H1 (cell line): ENCODE data around the gene ETV7. TPM values are rescaled to one million over a fixed set of nuclear protein-coding genes. Genes with fewer than 3 reads are reported as not detected.

Experiments
- EP300 ChIP-seq, 2 experiments: IDR thresholded peaks; 1 replicate in 1 of 2; 2 replicates in 1 of 2; pipeline ENCODE4 v1.6.1; 2011 to 2012; ENCODE audit warnings: low read depth in 2 of 2, low read length in 2 of 2, mild to moderate bottlenecking in 2 of 2, borderline replicate concordance in 1 of 2, inconsistent platforms in 1 of 2, moderate library complexity in 1 of 2
- PHF8 ChIP-seq: fragments of 200-600 bp; sonication (generic); conservative IDR thresholded peaks from 2 replicates; pipeline ENCODE4 v1.7.1; 2012; ENCODE audit warnings: low read depth, mild to moderate bottlenecking, inconsistent platforms, low read length, moderate library complexity
- RAD21 ChIP-seq, 2 experiments: IDR thresholded peaks in 1 of 2; conservative IDR thresholded peaks in 1 of 2; 2 replicates each; pipeline ENCODE4 v1.6.1; 2011; ENCODE audit warnings: low read depth in 2 of 2, low read length in 2 of 2, improper control_type of control experiment in 1 of 2, inconsistent platforms in 1 of 2, mild to moderate bottlenecking in 1 of 2, moderate library complexity in 1 of 2
- SP1 ChIP-seq: IDR thresholded peaks from 2 replicates; pipeline ENCODE4 v1.6.1; 2011; ENCODE audit warnings: low read depth, low read length
- SP4 ChIP-seq: IDR thresholded peaks from 2 replicates; pipeline ENCODE4 v1.6.1; 2012; ENCODE audit warnings: low read length, inconsistent platforms
- polyA plus RNA-seq, 7 experiments: library from polyadenylated mRNA; depleted of rRNA in 3 of 7; stranded (reverse) in 5 of 7; unstranded in 2 of 7; fragments of >200 nt in 5 of 7; fragments of 200-250 nt in 2 of 7; gene quantifications; 1 replicate in 5 of 7; 2 replicates in 1 of 7; 4 replicates in 1 of 7; pipeline versions ENCODE4 v1.2.1 to v1.2.3, GENCODE V29; 2011 to 2013; ENCODE audit warnings: missing spikeins in 2 of 7, mixed read lengths in 2 of 7
- total RNA-seq: library from RNA; stranded (reverse); fragmentation: NEBNext Ultra II Directional; extraction: Animal tissue kit (Norgen Biotek cat#: 25700); gene quantifications from 2 replicates; pipeline ENCODE4 v1.2.1, GENCODE V29; 2021

ETV7 gene
- total and polyA plus RNA-seq, 2 of the 8 experiments (the other 6 are each of a cell fraction or from before 2014, with no cell fraction given) = 0.54 to 2.4 TPM

DNA sequence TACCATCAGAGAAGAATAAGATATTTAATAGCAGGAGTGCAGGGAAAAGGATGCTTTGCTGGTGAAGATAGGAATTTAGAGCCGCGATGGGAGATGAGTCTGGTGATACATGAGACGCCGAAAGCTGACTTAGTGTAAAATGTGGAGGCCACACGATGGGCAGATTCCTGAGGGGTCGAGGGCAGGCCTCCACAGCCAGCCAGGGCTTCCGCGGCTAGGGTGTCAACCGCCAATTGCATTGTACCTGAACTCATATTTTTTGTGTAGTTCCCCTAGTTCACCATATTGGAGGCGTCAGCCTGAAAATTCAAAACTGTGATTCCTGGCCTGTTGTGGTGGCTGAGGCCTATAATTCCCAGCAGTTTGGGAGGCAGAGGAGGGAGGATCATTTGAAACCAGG is 8.5 kb downstream of the ETV7 start (continued):
- TF ChIP-seq EP300 (IDR thresholded peaks at IDR 0.05; ENCODE audit: borderline replicate concordance in 1 of 2, low read depth in 2 of 2, low read length in 2 of 2) (no peak), SP1 (no peak), SP4 (no peak), RAD21 (IDR thresholded peaks at IDR 0.05 in 1 of 2, conservative IDR thresholded peaks at IDR 0.05 in 1 of 2; ENCODE audit: low read depth in 2 of 2, low read length in 2 of 2) (no peak), PHF8 (no peak)
- TF ChIP-seq, all 59 proteins: peak for 0
